Stimulated activated CD8-positive, alpha-beta memory T cell treated with anti-CD3 and anti-CD28 coated beads, Interleukin-15, amount 100 ng/mL, for 1 hour (primary cell): ENCODE results near the gene C8G.

Source experiments
- DNase-seq: peaks from one replicate; pipeline ENCODE4 v3.0.0-alpha.2; 2020; ENCODE audit warnings: low read depth

Gene C8G

DNA sequence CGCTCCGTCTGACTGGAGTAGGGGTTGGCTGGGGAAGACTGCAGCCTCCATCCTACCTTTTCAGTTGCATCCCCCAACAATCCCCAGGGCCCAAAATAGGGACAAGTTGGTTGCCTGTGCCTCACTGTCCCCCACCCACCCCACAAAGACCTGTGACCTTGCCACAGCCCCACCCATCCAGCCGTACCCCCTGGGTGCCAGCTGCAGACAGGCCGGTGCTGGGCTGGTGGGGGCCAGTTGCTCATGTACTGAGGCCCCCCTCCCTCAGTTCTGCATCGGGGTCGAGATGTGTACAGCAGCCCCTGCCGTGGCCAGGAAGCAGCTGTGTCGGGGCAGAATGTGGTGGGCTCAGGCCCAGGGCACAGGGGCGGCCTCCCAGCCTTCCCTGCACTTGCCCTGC, 38.1 kb downstream of the C8G start:
- no peak for DNase-seq

DNA sequence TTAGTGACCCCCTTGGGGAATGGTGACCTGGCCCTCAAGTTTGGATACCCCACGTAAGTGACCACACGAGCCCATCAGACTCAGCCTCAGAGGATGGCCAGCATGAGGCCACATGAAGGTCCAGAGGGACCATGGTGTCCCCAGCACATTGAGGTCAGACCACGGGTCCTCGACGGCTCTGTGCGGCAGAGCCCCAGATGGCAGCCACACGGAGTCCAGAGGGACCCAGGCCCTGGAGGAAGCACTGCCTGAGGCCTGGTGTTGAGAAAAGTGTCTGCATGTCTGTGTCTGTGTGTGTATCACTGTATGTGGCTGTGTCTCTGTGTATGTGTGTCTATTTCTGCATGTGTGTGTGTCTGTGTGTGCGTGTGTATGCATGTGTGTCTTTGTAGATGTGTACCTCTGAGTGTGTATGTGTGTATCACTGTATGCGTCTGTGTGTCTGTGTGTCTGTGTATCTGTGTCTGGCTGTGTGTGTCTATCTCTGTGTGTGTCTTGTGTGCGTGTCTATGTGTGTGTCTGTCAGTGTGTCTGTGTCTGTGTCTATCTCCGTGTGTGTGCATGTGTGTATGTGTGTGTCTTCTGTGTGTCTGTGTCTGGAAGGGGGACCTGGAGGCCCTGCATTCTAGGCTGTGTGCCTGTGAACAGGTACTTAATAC, 38.7 kb downstream of the C8G start:
- no peak for DNase-seq

DNA sequence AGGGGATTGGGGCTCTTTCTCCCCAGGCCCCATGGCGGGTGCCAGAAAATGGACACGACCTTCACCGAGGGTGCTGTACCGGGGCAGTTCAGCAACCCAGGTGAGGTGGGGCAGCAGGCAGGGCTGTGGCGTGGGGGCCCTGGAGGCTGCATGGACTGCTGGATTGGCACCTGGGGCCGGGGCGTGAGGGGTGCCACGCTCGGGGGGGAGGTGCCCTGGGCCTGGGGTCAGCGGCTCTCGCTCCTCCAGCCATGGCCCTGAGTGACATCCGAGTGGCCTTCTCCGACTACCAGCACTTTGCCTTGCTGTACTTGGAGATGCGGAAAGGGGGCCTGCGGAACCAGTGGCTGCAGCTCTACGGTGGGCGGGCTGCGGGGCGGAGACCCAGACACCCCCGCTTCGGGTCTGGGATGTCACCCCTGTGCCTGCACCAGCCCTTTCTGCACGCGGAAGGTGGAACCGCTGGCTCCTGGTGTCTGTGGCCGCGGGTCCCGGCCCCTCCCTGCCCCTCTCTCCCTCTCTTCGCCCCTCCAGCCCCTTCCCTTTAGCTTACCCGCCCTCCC, 39.5 kb downstream of the C8G start:
- DNase-seq: no peak

DNA sequence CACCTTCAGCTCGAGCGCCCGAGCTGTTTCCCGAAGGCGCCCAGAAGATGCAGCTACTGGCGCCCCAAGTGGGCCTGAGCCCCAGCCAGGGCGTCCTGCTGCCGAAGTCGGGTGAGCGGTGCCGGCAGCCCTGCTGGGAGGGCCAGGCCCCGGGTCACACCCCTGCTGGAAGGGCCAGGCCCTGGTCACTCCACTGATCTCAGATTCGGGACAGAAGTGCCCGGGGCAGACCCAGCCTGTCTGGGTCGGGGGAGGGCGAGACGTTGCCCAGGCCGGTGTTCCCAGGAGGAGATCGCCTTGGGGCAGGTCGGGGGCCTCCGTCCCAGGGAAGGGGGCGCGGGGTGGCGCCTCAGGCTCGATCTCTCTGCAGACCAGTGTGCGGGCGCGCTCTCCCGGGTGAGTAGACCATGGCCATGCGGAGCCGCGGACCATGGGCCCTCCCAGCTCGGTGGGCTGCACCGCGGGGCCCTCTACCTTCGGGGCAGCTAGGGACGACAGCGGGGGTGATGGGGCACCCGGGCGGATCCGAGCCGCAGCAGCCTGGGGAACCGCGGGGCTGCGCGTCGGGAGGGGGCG, 40.1 kb downstream of the C8G start:
- DNase-seq: no peak

DNA sequence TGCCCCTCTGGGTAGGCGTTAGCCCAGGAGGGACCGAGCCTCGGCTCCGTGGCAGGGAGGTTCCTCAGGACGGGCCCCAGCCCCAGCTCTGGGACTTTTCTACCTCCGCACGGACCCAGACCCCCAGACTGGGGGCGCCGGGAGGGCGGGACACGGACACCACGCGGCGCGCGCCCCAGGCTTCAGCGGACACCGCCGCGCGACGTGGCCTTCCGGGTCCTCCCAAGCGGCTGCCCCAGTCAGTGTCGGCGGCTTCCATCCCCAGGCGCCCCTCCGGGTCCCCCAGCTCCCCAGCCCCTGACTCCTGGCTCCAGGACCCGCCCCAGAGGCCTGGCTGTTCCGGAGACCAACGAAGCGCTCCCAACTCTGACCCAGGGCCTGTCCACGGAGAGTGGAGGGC, 40.8 kb downstream of the C8G start:
- DNase-seq: no peak

DNA sequence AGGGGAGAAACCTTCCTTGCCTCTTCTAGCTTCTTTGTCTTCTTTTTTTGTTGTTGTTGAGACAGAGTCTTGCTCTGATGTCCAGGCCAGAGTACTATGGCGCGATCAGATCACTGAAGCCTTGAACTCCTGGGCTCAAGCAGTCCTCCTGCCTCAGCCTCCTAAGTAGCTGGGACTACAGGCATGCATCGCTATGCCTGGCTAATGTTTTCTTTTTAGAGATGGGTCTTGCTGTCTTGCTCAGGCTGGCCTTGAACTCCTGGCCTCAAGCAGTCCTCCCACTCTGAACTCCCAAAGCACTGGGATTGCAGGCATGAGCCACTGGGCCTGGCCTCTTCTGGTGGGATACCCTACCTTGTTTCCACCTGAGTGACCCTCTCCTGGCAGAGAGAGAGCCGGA, 43.8 kb downstream of the C8G start:
- DNase-seq: no peak

DNA sequence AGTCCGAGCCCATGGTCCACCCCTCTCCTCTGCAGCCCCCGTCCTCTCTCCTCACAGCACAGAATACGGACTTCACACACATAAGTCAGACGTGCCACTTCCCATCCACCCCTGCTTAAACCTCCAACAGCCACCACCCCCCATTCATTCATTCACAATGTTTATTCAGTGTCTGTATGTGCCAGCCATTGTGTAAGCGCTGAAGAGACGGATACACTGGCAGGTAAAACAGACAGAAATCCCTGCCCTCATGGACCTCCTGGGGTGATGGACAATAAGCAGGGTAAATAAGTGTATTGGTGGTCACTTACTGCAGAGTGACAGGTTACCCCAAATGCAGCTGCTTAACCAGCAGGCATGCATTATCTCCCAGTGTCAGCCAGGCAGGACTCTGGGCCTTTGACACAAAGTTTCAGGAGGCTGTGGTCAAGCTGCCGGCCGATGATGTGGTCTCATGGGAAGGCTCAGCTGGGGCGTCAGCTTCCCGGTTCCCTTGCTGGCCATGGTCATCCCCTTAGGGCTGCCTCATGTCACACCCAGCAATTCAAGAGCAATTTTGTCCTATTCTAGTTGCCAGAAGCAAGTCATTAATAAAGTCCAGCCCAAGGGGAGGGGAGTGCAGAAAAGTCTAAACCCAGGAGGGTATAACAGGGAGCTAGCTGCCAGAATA, 45.3 kb downstream of the C8G start:
- no peak for DNase-seq

DNA sequence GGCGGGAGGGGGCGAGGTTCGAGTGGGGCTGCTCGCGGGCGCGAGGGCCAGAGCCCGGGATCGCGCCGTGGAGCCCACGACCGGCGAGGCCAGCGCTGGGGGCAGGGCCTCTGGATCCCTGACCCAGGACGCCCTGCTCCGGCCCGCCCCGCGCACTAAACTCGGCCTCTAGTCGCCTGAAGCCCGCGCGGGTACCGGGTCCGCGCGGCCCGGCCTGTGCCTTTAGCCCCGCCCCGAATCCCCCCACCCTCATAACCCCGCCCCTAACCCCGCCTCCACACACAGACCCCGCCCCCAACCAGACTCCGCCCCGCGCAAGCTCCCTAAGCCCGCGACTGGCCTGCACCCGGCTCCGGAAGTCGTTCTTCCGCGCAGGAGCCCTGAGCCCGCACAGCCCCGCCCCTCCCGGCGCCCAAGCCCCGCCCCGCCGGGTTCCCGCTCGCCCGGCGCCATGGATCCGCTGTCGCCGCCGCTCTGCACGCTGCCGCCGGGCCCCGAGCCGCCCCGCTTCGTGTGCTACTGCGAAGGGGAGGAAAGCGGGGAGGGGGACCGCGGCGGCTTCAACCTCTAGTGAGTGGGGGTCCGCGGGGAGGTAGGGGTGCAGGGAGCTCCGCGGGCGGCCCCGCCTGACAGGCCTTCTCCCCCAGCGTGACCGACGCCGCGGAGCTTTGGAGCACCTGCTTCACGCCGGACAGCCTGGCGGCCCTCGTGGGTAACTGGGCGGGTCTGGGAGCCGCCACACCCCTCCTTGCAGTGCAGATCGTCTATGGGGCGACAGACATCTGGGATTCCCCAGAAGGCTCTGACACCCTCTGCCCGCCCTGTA, 47.2 kb downstream of the C8G start, which contains the start of gene PAXX:
PAXX (plus strand) TSS at position 430 of the 826 bp plus-strand sequence; CDS start at position 452, 22 bp downstream.
- peak; percentile 86 for DNase-seq

DNA sequence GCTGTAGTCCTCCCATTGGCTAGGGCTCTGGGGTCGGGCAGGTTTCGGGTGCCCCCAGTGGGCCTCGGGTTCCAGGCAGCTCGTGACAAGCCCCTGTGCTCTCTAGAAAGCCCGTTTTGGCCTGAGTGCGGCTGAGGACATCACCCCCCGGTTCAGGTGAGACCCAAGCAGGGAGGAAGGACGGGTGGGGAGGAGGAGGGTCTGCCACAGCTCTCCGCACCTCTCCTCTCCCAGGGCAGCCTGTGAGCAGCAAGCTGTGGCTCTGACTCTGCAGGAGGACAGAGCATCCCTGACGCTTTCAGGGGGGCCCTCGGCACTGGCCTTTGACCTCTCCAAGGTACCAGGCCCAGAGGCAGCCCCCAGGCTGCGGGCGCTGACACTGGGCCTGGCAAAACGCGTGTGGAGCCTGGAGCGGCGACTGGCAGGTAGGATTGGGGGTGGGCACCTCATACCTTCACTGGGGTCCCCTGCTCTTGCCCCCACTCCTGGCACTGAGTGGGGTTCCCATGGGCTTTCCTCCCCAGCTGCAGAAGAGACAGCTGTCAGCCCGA, 47.9 kb downstream of the C8G start:
- DNase-seq: no peak

DNA sequence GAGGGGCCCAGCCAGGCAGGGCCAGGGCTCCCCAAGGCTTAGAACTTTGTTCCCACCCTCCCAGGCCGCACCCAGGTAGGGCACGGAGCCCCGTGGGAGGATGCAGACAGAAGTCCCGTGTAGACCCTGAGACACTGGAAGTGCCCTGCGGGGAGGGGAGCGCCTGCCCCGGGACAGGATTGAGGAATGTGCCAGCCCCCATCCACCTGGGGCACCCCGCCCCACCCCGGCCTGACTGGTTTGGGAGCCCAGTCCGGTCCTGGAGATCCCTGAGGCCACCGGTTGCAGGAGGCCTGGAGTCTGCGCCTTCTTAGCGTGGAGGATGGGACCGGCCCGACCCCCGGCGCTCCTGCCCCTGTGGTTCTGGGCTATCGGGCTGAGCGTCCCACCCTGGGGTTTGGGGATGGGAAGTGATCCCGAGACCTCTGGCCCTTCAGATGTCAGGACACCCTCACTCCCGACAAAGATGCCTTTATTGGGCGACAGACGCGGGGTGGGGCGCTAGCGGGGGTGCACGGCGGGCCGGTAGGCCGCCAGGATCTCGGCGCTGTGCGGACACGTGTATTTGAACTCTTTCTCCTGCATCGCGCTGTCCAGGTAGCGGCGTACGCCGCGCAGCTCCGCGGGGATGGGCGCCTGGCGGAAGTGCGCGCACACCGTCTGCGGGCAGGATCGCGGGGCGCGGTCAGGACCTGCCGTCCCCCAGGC, 49.3 kb downstream of the C8G start:
- DNase-seq: no peak

DNA sequence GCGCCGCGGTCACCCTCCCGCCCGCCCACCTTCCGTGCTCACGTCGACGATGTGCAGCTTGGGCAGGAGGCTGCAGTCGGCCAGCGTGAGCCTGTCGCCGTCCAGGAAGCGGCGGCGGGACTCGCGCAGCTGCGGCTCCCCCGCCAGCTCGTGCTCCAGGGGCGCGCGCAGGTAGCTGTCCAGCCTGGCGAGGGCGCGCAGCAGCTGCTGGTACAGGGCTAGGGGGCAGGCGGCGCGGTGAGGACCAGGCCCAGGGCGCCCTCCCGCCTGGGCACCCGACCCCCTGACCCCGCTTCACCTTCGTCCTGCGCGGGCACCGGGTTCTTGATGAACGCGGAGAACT, 49.8 kb downstream of the C8G start:
- no peak for DNase-seq

DNA sequence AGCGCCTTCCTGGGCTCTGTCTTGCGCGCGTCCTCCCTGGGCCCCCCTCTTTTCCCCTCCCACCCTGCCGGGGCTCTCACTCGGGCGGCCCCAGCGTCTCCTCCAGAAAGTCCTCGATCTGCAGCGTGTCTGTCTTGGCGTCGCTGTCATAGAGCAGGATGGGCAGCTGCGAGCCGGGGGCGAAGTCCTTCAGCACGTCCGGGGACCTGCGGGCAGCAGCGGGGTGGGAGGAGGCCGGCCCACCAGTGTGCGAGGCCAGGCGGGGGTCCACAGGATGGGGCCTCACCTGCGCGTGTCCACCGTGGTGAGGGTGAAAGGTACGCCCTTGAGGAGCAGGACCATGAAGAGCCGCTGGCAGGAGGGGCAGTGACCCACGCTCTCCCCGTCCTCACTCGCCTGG, 50.3 kb downstream of the C8G start:
- DNase-seq: no peak

DNA sequence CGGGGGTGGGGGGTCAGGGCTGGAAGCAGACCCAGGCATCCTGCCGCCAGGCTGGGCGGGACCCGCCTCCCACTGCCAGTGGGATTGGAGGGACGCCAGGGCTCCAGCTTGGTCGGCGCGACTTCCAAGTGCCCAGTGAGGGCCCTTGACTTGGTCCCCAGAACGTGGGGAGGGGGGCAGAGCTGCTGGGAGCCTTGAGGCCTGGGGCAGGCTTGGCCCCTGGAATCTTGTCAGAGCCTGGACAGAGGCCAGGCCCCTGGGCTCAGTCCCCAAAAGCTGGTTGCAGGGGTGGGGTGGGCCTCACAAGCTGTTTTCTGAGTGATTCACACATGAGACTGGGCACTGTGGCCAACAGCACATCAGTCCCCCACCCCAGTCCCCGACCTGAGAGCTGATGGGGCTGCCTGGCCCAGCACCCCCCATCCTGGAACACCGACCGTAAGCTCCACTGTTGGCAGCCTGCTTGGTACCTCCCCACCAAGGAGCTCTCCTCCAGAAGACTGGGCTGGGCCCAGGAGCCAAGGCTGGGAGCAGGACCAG, 50.8 kb downstream of the C8G start:
- no peak for DNase-seq
